ENCODE results near the gene PPP1R27. TPM values are rescaled to one million over a fixed set of nuclear protein-coding genes. Genes with fewer than 3 reads are reported as not detected.
A peak's percentile ranks its signal among the peaks of the same experiment; 100 is the strongest.

PPP1R27 gene
- total RNA-seq, 1 donor from 2014 or later: not detected

GRCh38 chr17:81805707-81806460 is 29.0 kb downstream of the PPP1R27 start:
- peaks cover 61% of the 10 kb centered on the region for H3K27me3 Mint-ChIP-seq
- no peaks in the 10 kb centered on the region for H3K4me1 Mint-ChIP-seq (ENCODE audit: unreplicated experiment)
- H3K27ac Mint-ChIP-seq: no peak overlapping the region
- H3K36me3 Mint-ChIP-seq: no peaks in the 10 kb centered on the region
- no peak for TF ChIP-seq CTCF (conservative IDR thresholded peaks at IDR 0.05)
- no peak overlapping the region for H3K4me3 Mint-ChIP-seq
- H3K9me3 Mint-ChIP-seq: no peaks in the 10 kb centered on the region
- DNase-seq (ENCODE audit: extremely low spot score, unreplicated experiment): no peak

GRCh38 chr17:81804559-81805399 is 30.1 kb downstream of the PPP1R27 start:
- no peak overlapping the region for H3K27ac Mint-ChIP-seq
- peaks cover 72% of the 10 kb centered on the region for H3K27me3 Mint-ChIP-seq
- no peaks in the 10 kb centered on the region for H3K36me3 Mint-ChIP-seq
- no peaks in the 10 kb centered on the region for H3K4me1 Mint-ChIP-seq (ENCODE audit: unreplicated experiment)
- no peak for DNase-seq (ENCODE audit: extremely low spot score, unreplicated experiment)
- no peak for TF ChIP-seq CTCF (conservative IDR thresholded peaks at IDR 0.05)
- H3K9me3 Mint-ChIP-seq: no peaks in the 10 kb centered on the region
- peak overlapping the region; percentile 70 for H3K4me3 Mint-ChIP-seq

GRCh38 chr17:81803728-81804558 is 30.9 kb downstream of the PPP1R27 start, which contains the start of gene GCGR:
TSS of gene GCGR (plus strand) at chr17:81804150. CDS start at chr17:81809019, 4,869 bp downstream.
- peaks cover 67% of the 10 kb centered on the region for H3K27me3 Mint-ChIP-seq
- no peak for TF ChIP-seq CTCF (conservative IDR thresholded peaks at IDR 0.05)
- H3K4me3 Mint-ChIP-seq: peak within 1 kb of the TSS; percentile 70
- H3K27ac Mint-ChIP-seq: no peak within 1 kb of the TSS
- no peaks in the 10 kb centered on the region for H3K4me1 Mint-ChIP-seq (ENCODE audit: unreplicated experiment)
- DNase-seq (ENCODE audit: extremely low spot score, unreplicated experiment): no peak
- no peaks in the 10 kb centered on the region for H3K9me3 Mint-ChIP-seq
- no peaks in the 10 kb centered on the region for H3K36me3 Mint-ChIP-seq

- H3K36me3 Mint-ChIP-seq: no peaks in the 10 kb centered on the region
- no peaks in the 10 kb centered on the region for H3K4me1 Mint-ChIP-seq (ENCODE audit: unreplicated experiment)
- H3K9me3 Mint-ChIP-seq: no peaks in the 10 kb centered on the region
- TF ChIP-seq CTCF (conservative IDR thresholded peaks at IDR 0.05): no peak
- peak overlapping the region; percentile 69 for H3K4me3 Mint-ChIP-seq
- H3K27ac Mint-ChIP-seq: no peak overlapping the region
- no peak for DNase-seq (ENCODE audit: extremely low spot score, unreplicated experiment)
- peaks cover 64% of the 10 kb centered on the region for H3K27me3 Mint-ChIP-seq
Measured at GRCh38 chr17:81802856-81803643, 31.8 kb downstream of the PPP1R27 start.

Data from type B pancreatic cell (in vitro differentiated cells).